HUDEP-2 (cell line): Measurements from ENCODE around the gene IL23A.

Source experiments
- DNase-seq, 76 experiments: peaks; one replicate each; lab custom pipeline; 2025; ENCODE audit not compliant: unreplicated experiment in 76 of 76; lab: John Stamatoyannopoulos, UW

The IL23A gene

DNA sequence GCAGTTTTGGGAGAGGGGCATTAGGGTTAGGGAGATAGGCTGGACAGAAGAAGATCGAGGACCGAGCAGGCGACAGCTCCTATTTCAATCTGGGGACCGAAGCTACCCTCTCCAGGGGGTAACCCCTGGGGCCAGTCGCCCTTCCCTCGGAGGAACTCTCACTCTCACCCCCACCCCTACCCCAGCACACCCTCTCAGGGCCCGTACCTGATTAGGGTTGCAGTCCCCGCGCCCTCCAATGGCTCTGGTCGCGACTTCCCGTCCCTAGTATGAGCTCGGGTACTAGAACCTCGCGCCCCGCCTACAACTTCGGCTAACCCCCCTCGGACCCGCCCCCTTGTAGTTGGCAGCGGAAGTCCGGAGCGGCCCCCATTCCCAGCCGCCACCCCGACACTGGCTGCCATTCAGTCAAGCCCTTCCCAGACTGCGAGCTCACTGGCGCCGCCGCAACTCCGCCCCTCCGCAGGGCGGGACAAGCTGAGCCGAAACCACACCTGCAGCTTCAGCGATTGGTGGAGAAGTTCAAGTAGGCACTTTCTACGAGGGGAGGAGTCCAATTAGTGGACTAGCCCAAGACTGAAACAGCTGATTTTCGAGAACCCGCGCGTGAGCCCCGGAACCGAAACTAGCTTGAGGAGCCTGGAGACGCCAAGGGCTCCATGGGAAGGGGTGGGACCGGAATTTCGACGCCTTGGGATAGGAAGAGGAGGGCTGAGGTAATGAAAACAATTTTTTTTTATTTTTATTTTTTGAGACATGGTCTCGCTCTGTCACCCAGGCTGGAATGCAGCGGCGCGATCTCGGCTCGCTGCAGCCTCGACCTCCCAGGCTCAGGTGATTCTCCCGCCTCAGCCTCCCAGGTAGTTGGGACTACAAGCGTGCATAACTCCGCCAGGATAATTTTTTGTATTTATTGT is 21.4 kb downstream of the IL23A start, which contains the start of gene STAT2:
Gene STAT2 (minus strand): TSS at position 257 of the 917 bp plus-strand sequence. CDS start 3,536 bp downstream, outside the sequence.
- DNase-seq: peak; percentile 26 to 100 (median 99)

DNA sequence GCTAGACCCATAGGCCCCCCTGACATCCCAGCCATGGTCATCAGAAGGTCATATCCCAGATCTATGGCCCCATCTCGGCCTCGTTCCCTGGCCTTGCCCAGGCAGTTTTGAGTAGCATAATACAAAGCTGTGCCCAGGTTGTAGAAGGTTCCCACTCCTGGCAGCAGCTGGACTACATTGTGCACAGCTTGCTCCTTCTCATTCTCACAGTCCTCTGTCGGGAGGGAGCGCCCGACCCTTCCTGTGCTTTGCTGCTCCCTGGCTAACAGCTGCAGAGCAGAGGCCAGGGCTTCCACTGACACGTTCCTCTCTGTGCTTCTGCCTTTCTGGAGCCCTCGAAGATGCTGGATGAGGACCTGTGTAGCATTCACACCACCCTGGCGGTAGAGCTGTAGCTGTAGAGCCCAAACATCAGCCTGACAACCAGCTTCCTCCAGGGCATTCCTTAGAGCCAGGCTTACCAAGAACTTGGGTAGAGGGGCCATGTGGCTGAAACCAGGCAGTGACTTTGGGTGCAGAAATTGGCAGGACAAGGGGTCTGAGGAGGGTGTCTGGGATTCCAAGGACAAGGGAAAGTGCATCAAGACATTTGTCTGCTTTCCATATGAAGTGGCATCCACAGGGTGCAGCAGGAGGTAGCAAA is 22.9 kb downstream of the IL23A start:
- DNase-seq: no peak

DNA sequence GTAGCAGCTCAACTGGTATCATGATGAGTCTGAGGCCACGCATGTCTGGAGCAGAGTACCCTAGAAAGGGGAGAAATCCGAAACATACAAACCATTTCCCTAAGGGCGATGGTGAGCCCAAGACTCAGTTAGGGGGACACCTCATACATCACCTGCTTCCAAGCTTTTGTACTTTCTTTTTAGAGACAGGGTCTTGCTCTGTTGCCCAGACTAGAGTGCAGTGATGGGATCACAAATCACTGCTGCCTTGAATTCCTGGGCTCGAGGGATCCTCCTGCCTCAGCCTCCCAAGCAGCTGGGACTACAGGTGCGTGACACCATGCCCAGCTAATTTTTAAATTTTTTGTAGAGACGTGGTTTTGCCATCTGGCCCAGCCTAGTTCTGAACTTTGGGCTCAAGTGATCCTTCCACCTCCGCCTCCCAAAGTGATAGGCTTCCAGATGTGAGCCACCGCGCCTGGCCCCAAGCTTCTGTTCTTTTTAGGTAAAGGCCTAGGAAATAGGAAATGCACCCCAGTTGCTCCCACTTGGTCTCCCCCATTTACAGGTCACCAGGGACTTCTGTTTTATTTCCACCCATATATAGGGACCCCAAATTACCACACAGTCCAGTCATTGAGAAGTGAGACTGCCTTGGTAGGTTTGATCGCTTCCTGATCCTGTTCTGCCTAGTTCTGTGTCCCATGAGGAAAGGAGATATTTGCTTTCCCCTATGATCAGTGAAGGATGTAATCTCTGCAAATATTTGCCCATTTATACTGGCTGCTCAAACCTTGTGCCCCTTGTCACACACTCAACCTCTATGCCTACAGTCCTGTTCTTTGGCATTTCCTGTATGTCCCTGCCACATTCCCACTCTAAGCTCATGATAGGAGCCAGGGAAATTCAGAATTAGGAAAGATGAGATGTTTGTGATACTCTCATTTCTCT is 23.7 kb downstream of the IL23A start, which contains the start of gene APOF:
Gene APOF (minus strand): TSS at position 728 of the 930 bp plus-strand sequence. CDS start 112 bp downstream, at position 616.
- DNase-seq: no peak

DNA sequence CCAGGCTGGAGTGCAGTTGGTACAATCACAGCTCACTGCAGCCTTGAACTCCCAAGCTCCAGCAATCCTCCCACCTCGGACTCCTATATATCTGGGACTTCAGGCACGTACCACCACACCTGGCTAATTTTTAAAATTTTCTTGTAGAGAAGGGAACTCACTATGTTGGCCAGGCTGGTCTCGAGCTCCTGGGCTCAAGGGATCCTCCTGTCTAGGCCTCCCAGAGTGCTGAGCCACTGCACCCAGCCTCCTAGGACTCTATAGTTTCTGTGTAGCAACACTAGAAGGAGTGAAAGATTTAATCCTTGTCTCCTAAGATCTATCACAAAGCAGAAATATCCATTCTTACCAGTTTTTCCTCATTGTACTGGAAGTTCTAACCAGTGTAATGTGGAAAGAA is 28.3 kb downstream of the IL23A start:
- DNase-seq: no peak

DNA sequence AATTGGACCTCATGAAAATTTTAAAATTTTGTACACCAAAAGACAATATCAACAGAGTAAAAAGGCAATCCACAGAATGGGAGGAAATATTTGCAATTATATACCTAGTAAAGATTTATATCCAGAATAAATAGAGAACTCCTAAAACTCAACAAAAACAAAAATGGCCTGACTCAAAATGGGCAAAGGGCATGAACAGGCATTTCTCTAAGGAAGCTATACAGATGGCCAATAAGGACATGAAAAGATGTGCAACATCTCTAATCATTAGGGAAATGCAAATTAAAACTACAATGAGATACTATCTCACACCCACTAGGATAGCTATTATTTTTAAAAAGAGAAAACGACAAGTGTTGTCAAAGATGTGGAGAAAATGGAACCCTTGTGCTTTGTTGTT is 34.8 kb downstream of the IL23A start:
- DNase-seq: no peak

DNA sequence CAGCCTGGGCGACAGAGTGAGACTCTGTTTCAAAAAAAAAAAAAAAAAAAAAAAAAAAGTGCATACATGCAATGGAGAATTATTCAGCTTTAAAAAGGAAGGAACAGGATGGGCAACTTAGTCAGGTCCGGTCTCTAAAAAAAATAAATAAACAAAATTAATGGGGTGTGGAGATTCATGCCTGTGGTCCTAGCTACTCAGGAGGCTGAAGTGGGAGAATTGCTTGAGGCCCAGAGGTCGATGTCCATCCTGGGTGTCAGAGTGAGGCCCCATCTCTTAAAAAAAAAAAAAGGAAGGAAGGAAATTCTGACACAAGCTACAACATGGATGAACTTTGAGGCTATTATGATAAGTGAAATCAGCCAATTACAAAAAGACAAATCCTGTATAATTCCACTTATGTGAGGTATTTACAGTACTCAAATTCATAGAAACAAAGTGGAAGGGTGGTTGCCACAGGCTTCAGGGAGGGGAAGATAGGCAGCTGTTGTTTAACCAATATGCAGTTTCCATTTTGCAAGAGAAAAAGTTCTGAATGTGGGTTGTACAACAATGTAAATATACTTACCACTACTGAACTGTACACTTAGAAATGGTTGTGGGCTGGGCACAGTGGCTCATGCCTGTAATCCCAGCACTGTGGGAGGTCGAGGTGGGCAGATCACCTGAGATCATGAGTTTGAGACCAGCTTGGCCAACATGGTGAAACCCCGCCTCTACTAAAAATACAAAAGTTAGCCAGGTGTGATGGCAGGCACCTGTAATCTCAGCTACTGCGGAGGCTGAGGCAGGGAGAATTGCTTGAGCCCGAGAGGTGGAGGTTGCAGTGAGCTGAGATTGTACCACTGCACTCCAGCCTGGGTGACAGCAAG is 36.3 kb downstream of the IL23A start:
- no peak for DNase-seq

DNA sequence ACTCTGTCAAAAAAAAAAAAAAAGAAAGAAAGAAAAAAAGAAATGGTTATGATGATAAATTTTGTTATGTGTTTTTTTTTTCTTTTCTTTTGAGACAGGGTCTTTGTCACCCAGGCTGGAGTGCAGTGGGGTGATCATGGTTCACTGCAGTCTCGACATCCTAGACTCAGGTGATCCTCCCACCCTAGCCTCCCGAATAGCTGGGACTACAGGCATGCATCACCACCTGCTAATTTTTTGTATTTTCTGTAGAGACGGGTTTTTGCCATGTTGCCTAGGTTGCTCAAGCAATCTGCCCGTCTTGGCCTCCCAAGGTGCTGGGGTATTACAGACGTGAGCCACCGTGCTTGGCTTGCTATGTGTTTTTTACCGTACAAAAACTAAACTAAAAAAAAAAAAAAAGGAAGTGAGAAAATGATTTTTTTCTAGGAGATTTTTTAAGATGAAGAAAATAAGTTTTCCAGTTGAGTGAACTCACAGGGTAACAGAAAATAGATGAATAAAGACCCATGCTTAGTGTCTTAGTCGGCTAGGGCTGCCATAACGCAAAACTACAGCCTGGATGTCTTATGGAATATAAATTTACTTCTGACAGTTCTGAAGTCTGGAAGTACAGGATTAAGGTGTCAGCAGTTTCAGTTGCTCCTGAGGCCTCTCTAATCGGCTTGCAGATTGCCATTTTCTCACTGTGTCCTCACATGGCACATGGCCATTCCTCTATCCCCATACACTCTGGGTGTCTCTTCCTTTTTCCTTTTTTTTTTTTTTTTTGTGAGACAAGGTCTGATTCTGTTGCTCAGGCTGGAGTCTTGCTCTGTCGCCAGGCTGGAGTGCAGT is 37.1 kb downstream of the IL23A start:
- DNase-seq: no peak

DNA sequence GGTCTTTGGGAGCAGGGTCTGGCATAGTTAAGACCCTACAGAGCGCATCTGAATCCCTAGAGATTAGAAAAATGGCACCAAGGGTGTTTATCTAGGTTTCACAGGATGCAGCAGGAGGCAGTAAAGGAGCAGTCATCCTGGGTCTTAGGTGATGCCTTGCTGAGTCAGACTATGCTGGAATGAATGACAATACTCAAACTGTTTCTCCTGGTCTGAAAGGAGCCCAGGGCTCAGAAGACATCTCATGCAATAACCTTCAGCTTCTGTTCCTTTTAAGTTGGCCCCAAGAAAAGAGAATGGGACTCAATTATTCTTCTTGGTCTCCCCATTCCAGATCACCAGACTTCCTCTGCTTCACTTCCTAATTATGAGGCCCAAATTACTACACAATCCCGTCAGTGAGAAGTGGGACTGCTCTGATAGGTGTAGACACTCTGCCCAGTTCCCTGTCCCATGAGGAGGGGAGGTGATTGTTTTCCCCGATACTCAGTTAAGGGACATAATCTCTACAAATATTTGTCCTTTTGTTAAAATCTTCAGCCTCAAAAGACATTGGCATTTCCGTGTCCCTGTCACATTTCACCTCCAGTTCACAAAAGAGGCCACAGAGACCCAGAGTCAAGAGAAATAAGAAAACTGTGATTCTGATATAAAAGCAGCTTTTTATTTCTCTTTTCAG is 38.8 kb downstream of the IL23A start:
- peak in 7 of 76 experiments; percentile 7 to 32 (median 12) for DNase-seq

DNA sequence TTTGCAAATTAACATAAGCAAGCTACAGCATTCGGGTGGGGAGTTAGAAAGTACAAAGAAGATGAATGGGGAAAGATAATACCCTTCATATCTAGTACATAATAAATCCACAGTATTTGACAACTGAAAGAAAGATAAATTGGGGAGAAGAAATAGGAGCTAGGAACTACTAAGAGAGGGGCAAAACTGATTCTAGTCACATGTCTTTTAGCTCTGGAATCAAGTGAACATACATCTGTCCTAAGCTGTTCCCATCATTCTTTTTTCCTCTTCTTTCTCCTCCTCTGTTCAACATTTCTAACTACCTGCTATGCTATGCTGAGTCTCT is 39.3 kb downstream of the IL23A start:
- no peak for DNase-seq

DNA sequence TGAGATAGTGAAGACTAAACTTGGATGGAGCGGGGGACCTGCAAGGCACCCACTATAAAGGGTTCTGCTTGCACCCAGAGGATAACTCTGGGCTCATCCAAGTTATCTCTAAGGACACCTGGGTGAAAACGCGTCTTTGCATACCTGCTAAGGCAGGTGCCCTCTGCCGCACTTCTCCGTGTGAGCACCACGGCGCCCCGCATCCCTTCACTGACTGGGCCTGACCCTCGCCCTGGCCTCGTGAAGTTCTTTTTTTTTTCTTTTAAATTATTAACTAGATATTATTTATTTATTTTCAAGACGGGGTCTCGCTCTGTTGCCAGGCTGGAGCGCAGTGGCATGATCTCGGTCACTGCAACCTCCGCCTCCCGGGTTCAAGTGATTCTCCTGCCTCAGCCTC is 43.9 kb downstream of the IL23A start:
- DNase-seq: no peak

DNA sequence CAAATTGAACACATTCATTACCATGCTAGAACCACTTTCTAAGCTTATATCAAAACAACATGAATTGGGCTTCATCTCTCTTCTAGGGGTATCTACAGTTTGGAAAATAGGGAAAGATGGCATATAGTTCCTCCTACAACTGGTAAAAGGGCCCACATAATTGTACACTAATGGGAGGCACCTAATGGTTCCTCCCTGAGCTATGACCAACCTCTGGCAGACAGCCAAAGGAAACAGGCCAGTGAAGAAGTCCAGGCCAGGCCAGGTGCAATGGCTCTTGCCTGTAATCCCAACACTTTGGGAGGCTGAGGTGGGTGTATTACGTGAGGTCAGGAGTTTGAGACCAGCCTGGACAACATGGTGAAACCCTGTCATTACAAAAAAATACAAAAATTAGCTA is 47.2 kb downstream of the IL23A start:
- peak in 2 of 76 experiments; percentile 2 to 8 for DNase-seq

DNA sequence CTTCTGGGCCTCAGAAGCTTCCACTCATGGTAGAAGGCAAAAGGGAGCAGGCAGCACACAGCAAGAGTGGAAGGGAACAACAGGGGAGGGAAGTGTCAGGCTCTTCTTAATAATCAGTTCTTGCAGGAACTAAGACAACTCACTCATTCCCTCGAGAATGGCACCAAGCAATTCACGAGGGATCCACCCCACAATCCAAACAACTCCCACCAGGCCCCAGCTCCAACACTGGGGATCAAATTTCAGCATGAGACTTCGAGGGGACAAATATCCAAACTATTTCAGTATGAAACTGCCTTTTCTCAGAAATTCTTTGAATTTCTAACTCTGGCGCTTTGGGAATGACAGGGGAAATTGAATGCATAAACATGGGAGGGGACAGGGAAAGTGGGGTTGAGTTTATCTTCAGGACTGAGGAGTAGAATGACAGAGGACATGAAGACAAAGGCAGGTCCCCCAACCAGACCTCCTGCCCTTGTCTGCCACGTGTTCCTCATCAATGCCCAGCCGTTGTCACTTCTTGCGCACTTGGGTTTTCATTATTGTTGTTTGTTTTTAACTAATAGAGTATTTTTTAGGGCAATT is 48.6 kb downstream of the IL23A start:
- no peak for DNase-seq

DNA sequence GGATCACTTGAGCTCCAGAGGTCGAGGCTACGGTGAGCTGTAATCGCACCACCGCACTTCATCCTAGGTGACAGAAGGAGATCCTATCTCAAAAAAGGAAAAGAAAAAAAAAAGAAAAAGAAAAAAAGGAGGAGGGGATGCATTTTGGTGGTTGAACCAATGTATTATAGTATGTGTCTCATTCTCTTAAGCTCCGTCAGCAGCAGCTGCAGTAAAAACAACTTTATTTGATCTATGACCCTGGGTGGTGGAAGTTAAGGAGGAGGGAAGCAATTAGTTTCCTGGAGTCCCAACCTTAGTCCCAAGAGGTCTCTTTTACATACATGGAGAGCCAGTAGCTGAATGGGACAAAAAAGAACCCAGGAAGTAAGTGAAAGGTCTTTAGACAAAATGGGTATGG is 50.7 kb downstream of the IL23A start:
- no peak for DNase-seq
